Activated CD4-positive, alpha-beta T cell treated with anti-CD3 and anti-CD28 coated beads for 4 hours (primary cell): ENCODE data around the gene ANGEL1.
A peak's percentile ranks its signal among the peaks of the same experiment; 100 is the strongest.

Experiments
- DNase-seq, 2 donors: peaks; one replicate each; pipeline ENCODE4 v3.0.0-alpha.2; 2020

The ANGEL1 gene

GRCh38 chr14:76763096-76764041, 49.3 kb downstream of the ANGEL1 start:
- no peak for DNase-seq

DNA sequence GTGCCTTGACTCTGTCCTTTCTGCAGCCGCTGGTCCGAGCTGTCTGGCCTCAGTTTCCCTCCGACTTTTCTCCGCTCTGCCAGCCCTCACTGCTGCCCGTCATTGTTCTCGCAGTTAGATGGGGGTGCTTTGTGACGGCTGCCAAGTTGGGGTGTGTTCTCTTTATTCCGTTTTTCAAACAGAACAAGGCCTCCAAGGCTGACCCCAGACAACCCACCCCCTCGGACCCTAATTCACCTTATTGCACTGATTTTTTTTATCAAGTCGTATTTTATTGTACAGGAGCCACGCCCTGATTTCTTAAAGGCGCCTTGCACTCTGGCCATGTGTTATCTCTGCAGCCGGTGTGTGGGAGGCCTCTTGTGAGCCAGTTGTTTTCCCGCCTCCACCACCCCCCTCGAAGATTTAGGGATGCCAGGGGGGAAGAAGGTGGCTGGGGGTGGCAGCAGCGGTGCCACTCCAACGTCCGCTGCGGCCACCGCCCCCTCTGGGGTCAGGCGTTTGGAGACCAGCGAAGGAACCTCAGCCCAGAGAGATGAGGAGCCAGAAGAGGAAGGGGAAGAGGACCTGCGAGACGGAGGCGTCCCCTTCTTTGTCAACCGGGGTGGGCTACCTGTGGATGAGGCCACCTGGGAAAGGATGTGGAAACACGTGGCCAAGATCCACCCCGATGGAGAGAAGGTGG, 50.1 kb downstream of the ANGEL1 start:
- DNase-seq: no peak

DNA sequence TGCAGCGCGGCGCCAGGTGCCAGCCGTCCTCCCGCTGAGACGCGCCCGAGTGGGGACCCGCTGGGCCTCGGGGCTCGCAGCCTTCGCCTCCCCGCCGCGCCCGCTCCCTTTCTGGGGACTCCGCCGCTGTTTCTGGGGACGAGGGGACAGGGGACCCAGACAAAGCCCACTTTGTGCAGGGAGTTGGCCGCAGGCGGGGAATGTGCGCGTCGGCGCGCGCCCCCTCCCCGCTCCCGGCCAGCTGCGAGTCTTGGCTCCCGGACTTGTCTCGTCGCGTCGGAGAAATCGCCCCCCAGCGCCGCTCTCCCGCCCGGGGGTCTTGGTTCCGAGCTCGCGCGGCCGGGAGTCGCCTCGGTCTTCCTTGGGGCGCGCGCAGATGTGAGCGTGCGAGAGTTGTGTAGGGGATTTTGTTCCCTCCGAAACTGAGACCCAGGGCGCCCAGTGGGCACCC, 50.7 kb downstream of the ANGEL1 start:
- DNase-seq: no peak

DNA sequence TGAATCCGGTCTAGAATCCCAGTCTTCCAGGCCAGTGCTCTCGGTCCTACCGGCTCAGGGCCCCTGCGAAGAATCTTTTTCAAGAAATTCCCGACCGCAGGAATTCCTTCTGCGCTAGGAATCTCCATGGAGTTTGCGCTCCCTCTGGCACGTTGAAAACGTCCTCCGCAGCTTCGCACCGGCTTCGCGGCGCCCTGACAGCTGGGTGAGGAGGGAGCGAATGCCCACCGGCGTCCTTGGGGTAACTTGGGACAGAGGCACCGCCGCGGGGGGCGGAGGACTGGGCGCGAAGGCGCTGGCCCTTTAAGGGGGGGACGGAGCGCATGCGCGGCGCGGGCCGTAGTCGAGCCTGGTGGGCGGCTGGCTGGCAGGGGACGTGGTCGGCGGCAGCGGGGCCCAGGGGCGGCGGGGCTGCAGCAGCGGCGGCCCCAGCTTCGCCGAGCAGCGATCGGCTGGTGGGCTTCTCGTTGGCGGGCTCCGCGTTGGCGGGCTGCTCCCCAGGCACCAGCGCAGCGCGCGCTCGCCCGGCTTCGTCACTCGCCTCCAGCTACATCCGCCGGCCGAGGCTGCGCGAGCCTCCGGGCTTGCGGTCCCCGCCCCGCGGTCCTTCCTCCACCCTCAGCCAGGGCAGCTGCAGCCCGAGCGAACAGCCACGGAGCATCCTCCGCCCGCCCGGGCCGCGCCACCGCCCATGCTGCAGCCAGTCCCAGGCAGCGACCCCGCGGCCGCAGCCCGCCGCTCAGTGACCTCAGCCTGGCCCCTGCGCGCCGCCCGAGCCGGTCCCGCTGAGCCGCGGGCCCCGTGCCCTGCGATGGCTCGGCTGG, 51.3 kb downstream of the ANGEL1 start, which contains the start of gene VASH1:
Gene VASH1, plus strand, starts transcription at position 333 of the 824 bp plus-strand sequence. CDS start 1,354 bp downstream, outside the sequence.
- DNase-seq: peak; percentile 43 to 44

DNA sequence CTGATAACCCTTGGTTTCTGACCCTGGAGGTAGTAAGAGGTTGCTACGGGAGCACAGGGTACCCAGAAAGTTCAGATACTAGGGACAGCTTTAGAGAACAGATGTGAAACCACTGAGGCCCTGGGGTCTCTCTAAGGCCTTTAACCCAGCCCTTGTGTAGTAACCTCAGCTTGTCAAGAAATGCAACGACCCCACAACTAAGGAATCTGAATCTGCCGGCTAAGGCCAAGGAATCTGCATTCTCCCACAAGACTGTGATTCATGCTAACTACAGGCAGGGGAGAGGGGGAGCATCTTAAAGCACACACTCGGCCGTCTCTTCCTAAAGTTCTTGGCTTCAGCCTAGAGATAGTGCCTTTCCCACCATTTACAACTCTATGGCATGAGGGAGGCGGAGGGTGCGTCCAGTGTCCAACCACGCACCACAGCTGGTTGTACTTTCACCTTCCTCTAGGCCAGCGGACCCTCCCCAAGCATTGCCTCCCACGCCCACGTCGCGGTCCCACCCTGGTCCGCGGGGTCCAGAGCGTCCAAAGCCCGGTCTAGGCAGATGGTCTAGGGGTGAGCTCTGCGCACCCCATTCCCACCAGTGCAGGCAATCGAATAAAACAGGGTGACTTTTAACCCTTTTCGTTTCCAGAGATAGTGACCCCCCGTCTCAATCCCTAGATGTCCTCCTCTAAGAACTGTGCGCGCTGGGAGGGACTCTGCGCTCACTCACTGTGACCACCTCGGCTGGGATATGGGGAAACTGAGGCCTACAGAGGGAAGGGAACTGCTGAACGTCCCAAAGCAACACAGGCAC, 52.1 kb downstream of the ANGEL1 start:
- no peak for DNase-seq

- no peak for DNase-seq
These were observed 53.1 kb downstream of the ANGEL1 start for GRCh38 chr14:76759589-76759988.

GRCh38 chr14:76756371-76756750, 56.3 kb downstream of the ANGEL1 start:
- no peak for DNase-seq

DNA sequence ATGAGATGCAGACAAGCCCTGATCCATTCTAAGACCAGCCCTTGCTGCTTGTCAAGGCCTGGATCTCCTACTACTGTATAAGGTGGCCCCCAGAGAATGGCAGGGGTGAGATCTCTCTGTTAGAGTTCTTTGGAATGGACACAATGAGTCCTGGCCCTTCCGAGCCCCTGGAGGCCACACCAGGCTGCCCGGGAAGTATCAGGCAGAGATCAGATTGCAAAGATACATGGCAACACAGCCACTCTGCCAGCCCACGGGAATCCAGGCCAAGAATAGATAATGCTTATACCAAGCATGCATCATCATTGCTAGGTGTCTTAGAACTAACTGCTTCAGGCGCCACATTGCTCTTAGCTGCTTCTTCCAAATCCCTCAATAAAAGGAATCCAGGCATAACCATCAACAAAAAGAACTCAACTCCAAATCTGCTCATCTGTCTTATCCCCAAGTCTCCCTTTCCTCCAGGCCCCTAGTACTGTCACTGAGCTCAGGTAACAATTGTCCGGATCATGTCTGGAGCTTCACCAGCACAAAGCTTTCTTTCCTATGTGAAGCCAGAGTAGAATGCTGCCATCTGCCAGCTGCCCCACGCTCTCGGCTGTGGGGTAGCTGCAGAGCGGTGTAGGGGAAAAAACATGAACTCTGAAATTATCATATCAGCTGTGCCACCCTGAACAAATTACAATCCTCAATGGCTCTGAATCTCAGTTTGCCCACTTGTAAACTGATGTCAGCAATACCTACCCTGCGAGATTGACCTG, 56.9 kb downstream of the ANGEL1 start:
- no peak for DNase-seq

DNA sequence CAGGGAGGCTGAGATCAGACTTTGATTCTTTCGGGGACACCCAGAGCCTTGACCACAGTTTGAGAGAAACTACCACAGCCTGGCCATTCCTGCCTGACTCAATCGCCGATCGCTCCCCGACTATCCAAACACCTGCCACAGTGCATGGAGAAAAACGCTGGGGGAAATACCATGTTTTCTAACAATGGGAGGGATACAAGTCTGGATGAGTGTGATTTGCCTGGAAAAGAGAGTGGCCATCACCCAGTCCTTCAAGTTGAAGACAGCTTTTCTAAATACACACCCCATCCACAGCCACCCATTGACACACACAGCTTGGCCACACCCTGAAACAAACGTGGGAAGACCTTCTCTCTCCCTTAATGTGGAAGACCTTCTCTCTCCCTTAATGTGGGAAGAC, 58.1 kb downstream of the ANGEL1 start:
- DNase-seq: no peak

GRCh38 chr14:76753541-76754198, 59.0 kb downstream of the ANGEL1 start:
- DNase-seq: no peak

DNA sequence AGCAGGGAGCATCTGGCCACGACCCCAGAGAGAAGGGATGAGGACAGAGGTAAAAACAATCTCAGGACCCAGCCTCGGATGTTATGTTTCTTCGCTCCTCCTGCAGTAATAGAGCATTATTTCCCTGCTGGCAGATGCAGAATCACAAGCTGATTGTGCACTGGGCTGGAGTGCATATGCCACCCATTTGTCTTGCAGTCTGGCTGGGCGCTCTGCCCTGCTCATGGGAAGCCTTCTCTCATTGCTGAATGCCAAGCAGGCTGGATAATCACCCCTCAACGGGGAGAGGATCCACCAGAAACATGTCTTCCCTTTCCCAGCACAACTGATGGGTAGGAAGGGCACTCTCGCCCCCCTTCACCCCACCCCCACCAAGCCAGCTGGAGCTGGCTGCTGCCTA, 59.9 kb downstream of the ANGEL1 start:
- DNase-seq: no peak

GRCh38 chr14:76742966-76743365, 69.7 kb downstream of the ANGEL1 start:
- DNase-seq: no peak

DNA sequence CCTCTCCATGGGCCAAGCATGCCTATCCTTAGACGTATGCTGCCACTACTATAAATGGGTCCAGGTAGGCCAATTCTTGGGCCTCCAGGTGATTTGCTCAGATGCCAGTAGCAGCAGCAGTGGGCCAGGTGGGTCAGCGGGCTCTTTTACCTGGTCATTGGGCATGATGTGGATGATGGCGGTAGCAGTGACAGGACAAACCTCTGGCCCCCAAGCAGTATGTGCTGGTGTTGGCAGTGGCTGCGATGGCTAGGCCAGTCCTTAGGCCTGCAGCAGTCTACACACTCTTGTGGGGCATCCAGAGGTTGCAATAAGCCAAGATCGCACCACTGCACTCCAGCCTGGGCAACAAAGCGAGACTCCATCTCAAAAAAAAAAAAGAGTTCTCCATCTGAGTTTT, 70.5 kb downstream of the ANGEL1 start:
- DNase-seq: no peak

GRCh38 chr14:76741074-76741473, 71.6 kb downstream of the ANGEL1 start:
- DNase-seq: no peak
